Activated CD8-positive, alpha-beta memory T cell treated with anti-CD3 and anti-CD28 coated beads, Interleukin-2, amount 50 U/mL, for 24 hours (primary cell): ENCODE data around the gene TRAF7.
"Not testable (repeated sequence)": the region's sequence is repeated elsewhere in the genome, so short reads cannot be mapped to it uniquely, and the experiment has no call there.

Experiments
- DNase-seq: peaks from one replicate; pipeline ENCODE4 v3.0.0-alpha.2; 2020; ENCODE audit errors: extremely low read depth

TRAF7 gene

DNA sequence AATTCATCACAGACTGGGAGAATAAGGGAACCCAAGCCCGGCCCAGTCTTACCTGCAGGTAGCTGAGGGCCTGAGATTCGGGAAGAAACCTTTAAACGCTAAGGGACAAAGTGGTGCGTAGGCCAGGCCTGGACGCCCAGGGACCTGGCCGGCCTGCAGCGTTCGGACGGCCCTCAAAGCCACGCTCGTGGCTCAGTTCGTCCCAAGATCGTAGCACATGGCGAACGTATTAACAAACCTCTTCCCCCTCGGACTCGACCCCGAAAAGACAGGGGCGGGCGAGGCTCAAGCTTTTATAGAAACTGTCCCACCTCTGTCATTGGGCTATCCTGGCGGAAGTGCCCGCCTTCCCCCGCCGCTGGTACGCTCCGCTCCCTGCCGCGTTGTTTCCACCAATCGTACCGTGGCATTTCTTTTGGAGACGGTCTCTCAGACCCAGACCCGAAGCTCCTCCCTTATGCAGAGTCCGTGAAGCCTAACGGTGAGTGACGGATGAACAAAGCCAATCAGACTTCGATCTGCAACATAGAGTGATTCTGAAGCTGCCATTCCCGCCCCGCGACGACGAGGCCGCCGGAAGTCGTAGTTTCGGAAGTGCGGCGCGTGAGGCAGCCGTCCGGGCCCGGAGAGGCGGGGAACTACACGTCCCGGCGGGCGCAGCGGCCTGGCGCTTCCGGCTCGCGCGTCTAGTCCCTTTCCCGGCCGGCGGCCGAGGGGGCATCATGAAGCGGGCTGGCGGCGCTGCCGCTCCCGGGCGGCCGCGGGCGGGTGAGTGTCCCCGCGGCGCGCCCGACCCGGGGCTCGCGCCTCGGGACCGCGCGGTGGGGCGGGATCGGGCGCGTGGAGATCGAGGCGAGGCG is at the start of gene TRAF7:
Gene TRAF7, plus strand, starts transcription at position 692 of the 860 bp plus-strand sequence. CDS start 8,139 bp downstream, outside the sequence.
- DNase-seq: peak; percentile 95

DNA sequence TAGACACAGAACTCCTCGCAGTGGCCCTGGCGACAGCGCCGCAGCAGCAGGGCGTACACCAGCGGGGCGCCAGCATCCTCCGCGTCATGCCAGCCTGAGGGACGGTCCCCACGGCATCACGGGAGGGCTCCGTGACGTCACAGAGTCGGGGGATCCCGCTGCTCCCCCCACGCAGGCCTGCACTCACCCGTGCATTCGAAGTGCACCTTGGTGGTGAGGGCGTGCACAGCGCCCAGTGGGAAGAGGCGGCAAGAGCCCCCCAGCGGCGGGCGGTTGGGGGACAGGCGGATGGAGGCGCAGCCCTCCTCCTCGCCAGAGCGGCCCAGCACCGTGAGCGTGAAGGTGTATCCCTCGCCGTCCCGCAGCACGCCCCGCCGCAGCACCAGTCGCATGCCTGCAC is 49.4 kb upstream of the TRAF7 start:
- DNase-seq: not testable (repeated sequence)

GRCh38 chr16:2107121-2107790 is 48.3 kb upstream of the TRAF7 start:
- not testable (repeated sequence) for DNase-seq

GRCh38 chr16:2107791-2108125 is 47.8 kb upstream of the TRAF7 start:
- not testable (repeated sequence) for DNase-seq

DNA sequence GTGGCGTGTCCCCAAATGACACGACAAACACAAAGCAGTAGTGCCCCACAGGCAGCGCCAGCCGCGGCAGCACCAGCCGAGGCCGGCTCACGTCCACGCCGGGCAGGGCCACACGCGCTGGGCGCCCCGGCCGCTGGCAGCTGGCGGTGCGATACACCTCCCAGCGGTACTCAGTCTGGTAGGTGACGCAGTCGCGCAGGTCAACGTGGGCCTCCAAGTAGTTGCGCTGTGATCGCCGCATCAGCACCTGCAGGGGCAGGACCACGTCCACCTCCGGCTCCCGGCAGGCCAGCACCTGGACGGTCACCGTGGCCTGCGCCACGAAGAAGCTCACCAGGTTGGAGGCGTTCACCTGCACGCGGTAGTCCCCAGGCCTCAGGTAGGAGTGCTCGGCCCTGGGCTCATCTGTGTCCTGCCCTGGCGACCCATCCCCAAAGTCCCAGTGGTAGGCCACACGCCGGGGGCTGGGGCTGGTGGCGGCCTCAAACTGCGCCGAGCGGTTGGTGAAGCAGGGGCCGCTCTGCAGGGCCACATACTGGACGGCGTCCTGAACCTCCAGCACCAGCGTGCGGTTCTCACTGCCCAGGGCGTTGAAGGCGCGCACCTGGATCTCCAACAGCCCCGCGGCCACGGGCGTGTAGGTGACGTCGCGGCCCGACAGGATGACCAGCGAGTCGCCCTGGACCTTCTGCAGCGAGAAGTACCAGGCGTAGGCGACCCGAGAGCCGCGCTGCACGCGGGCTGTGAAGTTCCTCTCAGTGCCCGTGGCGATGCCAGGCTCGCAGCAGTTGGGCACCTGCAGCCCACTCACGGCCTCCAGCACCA is 46.9 kb upstream of the TRAF7 start:
- not testable (repeated sequence) for DNase-seq

DNA sequence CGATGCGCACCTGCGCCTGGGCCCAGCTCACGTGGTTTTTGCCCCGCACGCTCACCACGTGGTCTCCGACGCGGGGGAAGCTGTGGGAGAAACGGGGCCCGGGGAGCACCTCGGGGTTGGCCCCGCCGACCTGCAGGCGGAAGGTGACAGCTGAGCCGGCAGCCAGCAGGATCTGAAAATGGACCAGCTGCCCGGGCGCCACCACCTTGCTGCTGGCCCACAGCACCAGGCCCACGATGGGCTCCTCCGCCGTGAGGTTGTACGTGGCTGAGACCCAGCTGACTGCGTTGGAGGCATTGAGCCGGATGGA is 46.4 kb upstream of the TRAF7 start:
- DNase-seq: not testable (repeated sequence)

- not testable (repeated sequence) for DNase-seq
These were observed 45.7 kb upstream of the TRAF7 start for GRCh38 chr16:2109872-2110271.

- not testable (repeated sequence) for DNase-seq
These were observed 45.1 kb upstream of the TRAF7 start for GRCh38 chr16:2110332-2111008.

DNA sequence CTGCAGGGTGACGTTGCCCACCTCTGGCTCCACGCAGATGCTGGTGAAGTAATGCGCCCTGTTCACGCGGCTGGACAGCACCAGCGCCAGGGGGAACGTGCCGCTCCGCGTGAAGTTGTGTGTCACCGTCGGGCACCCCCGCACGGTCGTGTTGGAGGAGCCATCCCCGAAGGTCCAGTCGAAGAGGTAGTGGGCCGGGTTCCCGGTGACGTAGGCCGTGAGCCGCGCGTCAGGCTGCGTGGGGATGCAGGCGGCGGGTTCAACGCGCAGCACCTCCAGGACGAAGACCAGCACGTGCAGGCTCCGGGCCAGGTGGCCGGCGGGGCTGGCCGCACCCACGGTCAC is 44.6 kb upstream of the TRAF7 start:
- not testable (repeated sequence) for DNase-seq

GRCh38 chr16:2111412-2112335 is 43.9 kb upstream of the TRAF7 start:
- not testable (repeated sequence) for DNase-seq

- DNase-seq: not testable (repeated sequence)
These were observed 43.0 kb upstream of the TRAF7 start for GRCh38 chr16:2112539-2113106.

DNA sequence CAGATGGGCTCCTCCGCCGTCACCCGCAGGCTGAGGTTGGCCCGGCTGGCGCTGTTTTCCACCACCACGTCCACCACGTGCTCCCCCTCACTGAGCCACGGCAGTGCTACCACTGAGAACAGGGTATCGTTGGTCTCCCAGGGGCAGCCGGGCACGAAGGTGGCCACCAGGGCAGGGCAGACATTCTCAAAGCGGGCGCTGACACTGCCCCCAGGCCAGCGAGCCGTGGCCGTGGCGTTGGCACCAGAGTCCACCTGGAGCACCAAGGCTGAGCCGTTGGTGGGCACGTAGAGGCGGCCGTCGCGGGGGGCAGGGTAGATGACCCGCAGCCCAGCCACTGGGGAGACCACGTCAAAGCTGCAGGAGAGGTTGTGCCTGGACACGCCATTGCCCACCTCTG is 41.4 kb upstream of the TRAF7 start:
- DNase-seq: not testable (repeated sequence)

GRCh38 chr16:2114885-2115590 is 40.5 kb upstream of the TRAF7 start:
- DNase-seq: not testable (repeated sequence)

- no peak for DNase-seq
These were observed 40.0 kb upstream of the TRAF7 start for GRCh38 chr16:2115591-2115973.

DNA sequence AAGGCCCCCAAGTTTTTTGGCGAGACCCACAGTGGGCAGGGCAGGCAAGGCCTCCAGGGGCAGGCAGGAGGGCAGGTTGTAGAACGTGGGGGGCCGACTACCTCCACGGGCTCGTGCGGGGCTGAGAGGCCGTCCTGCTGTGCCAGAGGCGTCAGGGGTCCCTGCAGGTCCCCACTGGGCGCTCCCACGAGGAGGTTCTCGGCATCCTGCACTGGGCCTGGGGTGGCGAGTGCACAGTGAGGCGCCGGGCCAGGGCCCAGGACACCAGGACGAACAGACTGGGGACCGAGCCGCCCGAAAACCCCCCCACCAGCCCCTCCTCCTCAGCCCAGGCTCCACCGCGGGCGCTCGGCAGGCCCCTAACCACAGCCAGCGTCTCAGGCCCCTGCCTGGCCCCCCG is 39.2 kb upstream of the TRAF7 start:
- not testable (repeated sequence) for DNase-seq

- DNase-seq: not testable (repeated sequence)
These were observed 38.2 kb upstream of the TRAF7 start for GRCh38 chr16:2117341-2117740.

GRCh38 chr16:2117960-2118722 is 37.4 kb upstream of the TRAF7 start:
- DNase-seq: not testable (repeated sequence)

DNA sequence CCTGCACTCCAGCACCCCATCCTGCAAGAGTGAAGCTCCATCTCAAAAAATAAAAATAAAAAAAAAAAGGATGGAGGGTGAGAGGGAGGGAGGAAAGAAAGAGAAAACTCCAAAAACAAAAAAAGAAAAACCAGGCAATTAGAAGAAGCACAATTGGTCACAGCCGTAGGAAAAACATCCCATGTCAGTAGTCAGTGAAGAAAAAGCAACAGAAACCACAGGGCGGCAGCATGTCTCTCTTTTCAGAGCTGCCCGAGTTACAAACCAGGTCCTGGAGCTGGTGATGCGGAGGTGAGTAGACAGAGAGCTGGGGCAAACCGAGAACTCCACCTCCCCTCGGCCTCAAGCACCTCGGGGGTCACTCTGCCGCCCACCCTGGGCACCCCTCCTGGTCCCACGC is 34.3 kb upstream of the TRAF7 start:
- not testable (repeated sequence) for DNase-seq

DNA sequence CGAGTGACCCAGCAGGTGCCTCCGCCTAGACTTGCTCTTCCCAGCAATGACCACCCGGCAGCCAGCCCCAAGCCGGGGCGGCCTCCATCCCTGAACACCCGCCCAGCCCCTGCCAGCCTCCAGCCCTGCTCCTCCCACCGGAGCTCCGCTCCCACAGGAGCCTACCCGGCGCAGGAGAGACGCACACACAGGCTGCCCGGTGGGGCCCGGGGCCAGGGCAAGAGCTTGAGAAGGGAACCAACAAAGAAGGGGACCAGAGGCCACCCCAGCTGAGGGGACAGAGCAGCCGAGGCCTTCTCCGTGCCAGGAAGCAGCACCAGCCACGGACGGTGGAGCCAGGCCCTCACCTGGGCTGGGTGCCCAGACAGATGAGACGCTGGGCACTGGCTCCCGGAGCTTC is 33.7 kb upstream of the TRAF7 start:
- DNase-seq: no peak
